HEK293 (cell line): ENCODE results near the gene HNF1A.

ENCODE experiments used
- CTCF ChIA-PET: fragments of 350-600 bp; formaldehyde crosslinking; extraction: SDS; loops from one replicate; lab custom pipeline; 2021; ENCODE audit warnings: antibody characterized with exemption; lab: Yijun Ruan, JAX
- POLR2A ChIA-PET: fragments of 300-600 bp; formaldehyde crosslinking; extraction: SDS; loops from one replicate; lab custom pipeline; 2020; ENCODE audit warnings: antibody characterized with exemption, inconsistent platforms; lab: Yijun Ruan, JAX
- H3K27ac ChIP-seq: fragments of 200-500 bp; sonication (Bioruptor generic); 2 replicates; pipeline ENCODE4 v1.5.1; 2014; ENCODE audit warnings: low read depth, low read length, control low read depth, inconsistent platforms; ENCODE audit errors: extremely low read depth
- H3K36me3 ChIP-seq, 2 experiments: fragments of 200-500 bp in 1 of 2; sonication (Bioruptor generic) in 1 of 2; 1 replicate in 1 of 2; 2 replicates in 1 of 2; pipeline ENCODE4 v1.5.1; 2014 to 2017; ENCODE audit warnings: inconsistent platforms in 2 of 2, low read length in 2 of 2; ENCODE audit not compliant: control insufficient read depth in 2 of 2, insufficient read depth in 1 of 2
- H3K4me1 ChIP-seq: fragments of 200-500 bp; sonication (Bioruptor generic); 2 replicates; pipeline ENCODE4 v1.5.1; 2014; ENCODE audit warnings: mild to moderate bottlenecking, low read length, inconsistent platforms; ENCODE audit not compliant: control insufficient read depth, insufficient read depth
- H3K4me3 ChIP-seq: 2 replicates; pipeline ENCODE4 v1.5.1; 2011; ENCODE audit warnings: low read depth, mild to moderate bottlenecking, control low read depth, low read length, moderate library complexity
- H3K9me3 ChIP-seq: fragments of 200-500 bp; sonication (Bioruptor generic); 2 replicates; pipeline ENCODE4 v1.5.1; 2014; ENCODE audit warnings: low read depth, low read length, inconsistent platforms; ENCODE audit not compliant: control insufficient read depth, insufficient read depth
- GLIS1 ChIP-seq: fragments of 450-650 bp; formaldehyde crosslinking; IDR thresholded peaks from 2 replicates; pipeline ENCODE4 v1.5.1; 2016; ENCODE audit warnings: missing biosample characterization, missing genetic modification characterization
- GLIS2 ChIP-seq: fragments of 450-650 bp; formaldehyde crosslinking; IDR thresholded peaks from 2 replicates; pipeline ENCODE4 v1.5.1; 2016; ENCODE audit warnings: missing biosample characterization, missing genetic modification characterization
- SALL2 ChIP-seq: fragments of 450-650 bp; formaldehyde crosslinking; IDR thresholded peaks from 2 replicates; pipeline ENCODE4 v1.5.0; 2017; ENCODE audit warnings: missing biosample characterization, mild to moderate bottlenecking, missing genetic modification characterization, borderline replicate concordance
- SCRT2 ChIP-seq: fragments of 450-650 bp; formaldehyde crosslinking; IDR thresholded peaks from 2 replicates; pipeline ENCODE4 v1.5.1; 2016; ENCODE audit warnings: missing biosample characterization, missing genetic modification characterization
- ZFP69B ChIP-seq: fragments of 450-650 bp; formaldehyde crosslinking; IDR thresholded peaks from 2 replicates; pipeline ENCODE4 v1.5.1; 2016; ENCODE audit warnings: missing biosample characterization, missing genetic modification characterization
- ZIC2 ChIP-seq: fragments of 450-650 bp; formaldehyde crosslinking; IDR thresholded peaks from 2 replicates; pipeline ENCODE4 v1.5.1; 2016; ENCODE audit warnings: missing biosample characterization, missing genetic modification characterization
- ZNF133 ChIP-seq: fragments of 450-650 bp; formaldehyde crosslinking; IDR thresholded peaks from 2 replicates; pipeline ENCODE4 v1.5.1; 2016; ENCODE audit warnings: missing biosample characterization, missing genetic modification characterization
- ZNF169 ChIP-seq: fragments of 450-650 bp; formaldehyde crosslinking; IDR thresholded peaks from 2 replicates; pipeline ENCODE4 v1.5.1; 2016; ENCODE audit warnings: missing biosample characterization, missing genetic modification characterization
- ZNF239 ChIP-seq: fragments of 450-650 bp; formaldehyde crosslinking; IDR thresholded peaks from 2 replicates; pipeline ENCODE4 v1.5.1; 2016; ENCODE audit warnings: missing biosample characterization, missing genetic modification characterization
- ZNF324 ChIP-seq: fragments of 450-650 bp; formaldehyde crosslinking; IDR thresholded peaks from 2 replicates; pipeline ENCODE4 v1.5.1; 2016; ENCODE audit warnings: missing biosample characterization, missing genetic modification characterization
- ZNF529 ChIP-seq: fragments of 450-650 bp; formaldehyde crosslinking; IDR thresholded peaks from 2 replicates; pipeline ENCODE4 v1.5.1; 2017; ENCODE audit warnings: missing genetic modification characterization, missing biosample characterization; ENCODE audit not compliant: insufficient replicate concordance
- ZNF548 ChIP-seq: fragments of 450-650 bp; formaldehyde crosslinking; IDR thresholded peaks from 2 replicates; pipeline ENCODE4 v1.5.1; 2016; ENCODE audit warnings: missing biosample characterization, missing genetic modification characterization
- ZNF600 ChIP-seq: fragments of 450-650 bp; formaldehyde crosslinking; IDR thresholded peaks from 2 replicates; pipeline ENCODE4 v1.5.1; 2016; ENCODE audit warnings: missing biosample characterization, missing genetic modification characterization
- ZNF629 ChIP-seq: fragments of 450-650 bp; formaldehyde crosslinking; IDR thresholded peaks from 2 replicates; pipeline ENCODE4 v1.5.1; 2017; ENCODE audit warnings: missing biosample characterization, missing genetic modification characterization
- ZNF670 ChIP-seq: fragments of 450-650 bp; formaldehyde crosslinking; IDR thresholded peaks from 2 replicates; pipeline ENCODE4 v1.5.1; 2016; ENCODE audit warnings: missing biosample characterization, missing genetic modification characterization, low read depth
- ZNF837 ChIP-seq: fragments of 450-650 bp; formaldehyde crosslinking; IDR thresholded peaks from 2 replicates; pipeline ENCODE4 v1.5.1; 2016; ENCODE audit warnings: missing biosample characterization, missing genetic modification characterization
- TF ChIP-seq, protein P1 (sequence below): fragments of 450-650 bp; formaldehyde crosslinking; IDR thresholded peaks from 2 replicates; pipeline ENCODE4 v1.5.1; 2016; ENCODE audit warnings: missing biosample characterization, missing genetic modification characterization, borderline replicate concordance
- TF ChIP-seq, protein P2 (sequence below): IDR thresholded peaks from 2 replicates; pipeline ENCODE4 v1.6.1; 2011; ENCODE audit warnings: mild to moderate bottlenecking, low read depth, low read length, borderline replicate concordance
- TF ChIP-seq, protein P3 (sequence below): fragments of 450-650 bp; formaldehyde crosslinking; IDR thresholded peaks from 2 replicates; pipeline ENCODE4 v1.5.1; 2016; ENCODE audit warnings: missing biosample characterization, missing genetic modification characterization, borderline replicate concordance

Gene HNF1A

DNA sequence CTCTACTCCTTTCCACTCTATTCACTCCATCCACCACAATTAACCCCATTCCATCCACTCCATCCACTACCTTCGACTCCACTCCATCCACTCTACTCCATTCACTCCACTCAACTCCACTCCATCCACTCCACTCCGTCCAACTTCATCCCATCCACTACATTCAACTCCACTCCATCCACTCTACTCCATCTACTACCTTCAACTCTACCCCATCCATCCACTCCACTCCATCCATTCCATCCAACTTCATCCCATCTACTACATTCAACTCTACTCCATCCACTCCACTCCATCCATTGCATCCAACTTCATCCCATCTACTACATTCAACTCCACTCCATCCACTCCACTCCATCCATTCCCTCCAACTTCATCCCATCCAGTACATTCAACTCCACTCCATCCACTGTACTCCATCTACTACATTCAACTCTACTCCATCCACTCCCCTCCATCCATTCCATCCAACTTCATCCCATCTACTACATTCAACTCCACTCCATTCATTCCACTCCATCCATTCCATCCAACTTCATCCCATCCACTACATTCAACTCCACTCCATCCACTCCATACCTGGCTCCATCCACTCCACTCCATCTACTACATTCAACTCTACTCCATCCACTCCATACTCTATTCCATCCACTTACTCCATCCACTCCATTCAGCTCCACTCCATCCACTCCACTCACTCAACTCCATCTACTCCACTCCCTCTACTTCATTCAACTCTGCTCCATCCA, 16.4 kb downstream of the HNF1A start (continued):
- TF ChIP-seq SALL2 (no peak), ZNF169 (tag by site-specific recombination) (0 out of 2 replicates have a peak, but pooled peaks have one; percentile 38), ZNF837 (tag by site-specific recombination) (no peak)
- TF ChIP-seq, protein P1, sequence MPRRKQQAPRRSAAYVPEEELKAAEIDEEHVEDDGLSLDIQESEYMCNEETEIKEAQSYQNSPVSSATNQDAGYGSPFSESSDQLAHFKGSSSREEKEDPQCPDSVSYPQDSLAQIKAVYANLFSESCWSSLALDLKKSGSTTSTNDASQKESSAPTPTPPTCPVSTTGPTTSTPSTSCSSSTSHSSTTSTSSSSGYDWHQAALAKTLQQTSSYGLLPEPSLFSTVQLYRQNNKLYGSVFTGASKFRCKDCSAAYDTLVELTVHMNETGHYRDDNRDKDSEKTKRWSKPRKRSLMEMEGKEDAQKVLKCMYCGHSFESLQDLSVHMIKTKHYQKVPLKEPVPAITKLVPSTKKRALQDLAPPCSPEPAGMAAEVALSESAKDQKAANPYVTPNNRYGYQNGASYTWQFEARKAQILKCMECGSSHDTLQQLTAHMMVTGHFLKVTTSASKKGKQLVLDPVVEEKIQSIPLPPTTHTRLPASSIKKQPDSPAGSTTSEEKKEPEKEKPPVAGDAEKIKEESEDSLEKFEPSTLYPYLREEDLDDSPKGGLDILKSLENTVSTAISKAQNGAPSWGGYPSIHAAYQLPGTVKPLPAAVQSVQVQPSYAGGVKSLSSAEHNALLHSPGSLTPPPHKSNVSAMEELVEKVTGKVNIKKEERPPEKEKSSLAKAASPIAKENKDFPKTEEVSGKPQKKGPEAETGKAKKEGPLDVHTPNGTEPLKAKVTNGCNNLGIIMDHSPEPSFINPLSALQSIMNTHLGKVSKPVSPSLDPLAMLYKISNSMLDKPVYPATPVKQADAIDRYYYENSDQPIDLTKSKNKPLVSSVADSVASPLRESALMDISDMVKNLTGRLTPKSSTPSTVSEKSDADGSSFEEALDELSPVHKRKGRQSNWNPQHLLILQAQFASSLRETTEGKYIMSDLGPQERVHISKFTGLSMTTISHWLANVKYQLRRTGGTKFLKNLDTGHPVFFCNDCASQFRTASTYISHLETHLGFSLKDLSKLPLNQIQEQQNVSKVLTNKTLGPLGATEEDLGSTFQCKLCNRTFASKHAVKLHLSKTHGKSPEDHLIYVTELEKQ: no peak

DNA sequence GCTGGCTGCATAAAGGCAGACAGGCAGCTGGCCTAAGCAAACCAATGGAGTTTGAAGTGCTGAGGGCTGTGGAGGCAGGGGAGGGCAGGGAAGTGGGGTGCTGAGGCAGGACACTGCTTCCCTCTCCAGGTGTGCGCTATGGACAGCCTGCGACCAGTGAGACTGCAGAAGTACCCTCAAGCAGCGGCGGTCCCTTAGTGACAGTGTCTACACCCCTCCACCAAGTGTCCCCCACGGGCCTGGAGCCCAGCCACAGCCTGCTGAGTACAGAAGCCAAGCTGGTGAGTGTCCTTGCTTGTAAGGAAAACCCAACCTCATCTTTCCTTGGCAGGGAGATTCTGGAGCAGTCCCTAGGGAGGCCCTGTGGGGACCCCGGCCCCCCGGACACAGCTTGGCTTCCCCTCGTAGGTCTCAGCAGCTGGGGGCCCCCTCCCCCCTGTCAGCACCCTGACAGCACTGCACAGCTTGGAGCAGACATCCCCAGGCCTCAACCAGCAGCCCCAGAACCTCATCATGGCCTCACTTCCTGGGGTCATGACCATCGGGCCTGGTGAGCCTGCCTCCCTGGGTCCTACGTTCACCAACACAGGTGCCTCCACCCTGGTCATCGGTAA, 17.9 kb downstream of the HNF1A start:
- no peak overlapping the region for H3K27ac ChIP-seq
- H3K4me1 ChIP-seq: no peaks in the 10 kb centered on the region
- CTCF ChIA-PET: no interaction called here
- no peaks in the 10 kb centered on the region for H3K9me3 ChIP-seq
- H3K36me3 ChIP-seq: peaks cover 0 to 8% of the 10 kb centered on the region in 2 experiments; a peak in 1 of 3 replicates
- POLR2A ChIA-PET: interaction anchor here (1.2 kb wide), 1 partner anchor 14 kb away, joined by 3 read pairs; no protein-coding TSS in a partner anchor
- no peak for TF ChIP-seq ZNF600 (tag by site-specific recombination)
- peak; percentile 17; the same call in 1 of the 2 replicates for TF ChIP-seq GLIS1 (tag by site-specific recombination)
- H3K4me3 ChIP-seq: no peak overlapping the region

DNA sequence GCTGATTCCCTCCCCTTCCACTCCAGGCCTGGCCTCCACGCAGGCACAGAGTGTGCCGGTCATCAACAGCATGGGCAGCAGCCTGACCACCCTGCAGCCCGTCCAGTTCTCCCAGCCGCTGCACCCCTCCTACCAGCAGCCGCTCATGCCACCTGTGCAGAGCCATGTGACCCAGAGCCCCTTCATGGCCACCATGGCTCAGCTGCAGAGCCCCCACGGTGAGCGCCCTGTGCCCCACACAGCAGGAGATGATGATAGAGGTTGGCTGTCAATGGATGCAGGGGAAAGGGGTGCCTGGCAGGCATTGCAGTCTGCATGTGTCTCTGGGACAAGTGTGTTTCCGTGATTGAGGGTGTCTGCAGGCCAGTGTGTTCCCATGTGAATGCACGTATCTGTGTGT, 19.1 kb downstream of the HNF1A start:
- no peak for TF ChIP-seq ZNF133 (tag by site-specific recombination)
- TF ChIP-seq GLIS2 (tag by site-specific recombination): no peak
- TF ChIP-seq SCRT2 (tag by site-specific recombination): no peak
- no peak for TF ChIP-seq ZFP69B (tag by site-specific recombination)
- peak; percentile 86 for TF ChIP-seq ZIC2 (tag by site-specific recombination)
- Histone ChIP-seq H3K9me3 (no peaks in the 10 kb centered on the region), H3K4me1 (no peaks in the 10 kb centered on the region), H3K27ac (no peak overlapping the region), H3K36me3 (peaks cover under 1 to 20% of the 10 kb centered on the region in 2 experiments; a peak in 2 of 3 replicates), H3K4me3 (no peak overlapping the region)
- ChIA-PET CTCF (interaction anchor here (0.7 kb wide), 1 partner anchor 777 kb away, joined by 3 read pairs; no protein-coding TSS in a partner anchor), POLR2A (no interaction called here)

DNA sequence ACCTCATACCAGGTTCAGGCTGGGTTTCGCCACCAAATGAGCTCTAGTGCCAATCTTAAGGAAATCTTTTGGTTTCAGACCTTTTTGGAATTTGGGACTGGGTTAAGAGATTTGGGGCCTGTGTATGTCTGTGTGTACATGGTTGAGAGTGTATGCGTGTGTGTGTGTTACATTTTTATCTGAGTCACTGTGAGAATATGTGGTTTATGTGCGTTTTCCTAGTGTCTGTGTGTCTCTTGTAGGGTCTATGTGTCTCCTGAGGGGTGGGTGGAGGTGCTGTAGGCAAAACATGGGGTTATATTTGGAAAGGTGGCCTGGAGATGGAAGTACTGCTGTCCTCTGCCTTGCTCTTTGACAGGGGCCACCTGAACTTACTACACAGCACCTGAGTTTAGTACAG, 20.1 kb downstream of the HNF1A start:
- CTCF ChIA-PET: no interaction called here
- no peak overlapping the region for H3K4me3 ChIP-seq
- H3K9me3 ChIP-seq: no peaks in the 10 kb centered on the region
- POLR2A ChIA-PET: no interaction called here
- H3K4me1 ChIP-seq: no peaks in the 10 kb centered on the region
- H3K36me3 ChIP-seq: peaks cover 9 to 29% of the 10 kb centered on the region in 2 experiments; a peak in 2 of 3 replicates
- H3K27ac ChIP-seq: no peak overlapping the region
- TF ChIP-seq, protein P1: no peak
- no peak for TF ChIP-seq ZNF629 (tag by site-specific recombination)
- no peak for TF ChIP-seq ZNF548 (tag by site-specific recombination)
- TF ChIP-seq ZNF324: no peak
- no peak for TF ChIP-seq ZNF529 (tag by site-specific recombination)
- TF ChIP-seq ZNF239 (tag by site-specific recombination): no peak
- TF ChIP-seq, protein P2, sequence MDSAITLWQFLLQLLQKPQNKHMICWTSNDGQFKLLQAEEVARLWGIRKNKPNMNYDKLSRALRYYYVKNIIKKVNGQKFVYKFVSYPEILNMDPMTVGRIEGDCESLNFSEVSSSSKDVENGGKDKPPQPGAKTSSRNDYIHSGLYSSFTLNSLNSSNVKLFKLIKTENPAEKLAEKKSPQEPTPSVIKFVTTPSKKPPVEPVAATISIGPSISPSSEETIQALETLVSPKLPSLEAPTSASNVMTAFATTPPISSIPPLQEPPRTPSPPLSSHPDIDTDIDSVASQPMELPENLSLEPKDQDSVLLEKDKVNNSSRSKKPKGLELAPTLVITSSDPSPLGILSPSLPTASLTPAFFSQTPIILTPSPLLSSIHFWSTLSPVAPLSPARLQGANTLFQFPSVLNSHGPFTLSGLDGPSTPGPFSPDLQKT: no peak
- TF ChIP-seq, protein P3, sequence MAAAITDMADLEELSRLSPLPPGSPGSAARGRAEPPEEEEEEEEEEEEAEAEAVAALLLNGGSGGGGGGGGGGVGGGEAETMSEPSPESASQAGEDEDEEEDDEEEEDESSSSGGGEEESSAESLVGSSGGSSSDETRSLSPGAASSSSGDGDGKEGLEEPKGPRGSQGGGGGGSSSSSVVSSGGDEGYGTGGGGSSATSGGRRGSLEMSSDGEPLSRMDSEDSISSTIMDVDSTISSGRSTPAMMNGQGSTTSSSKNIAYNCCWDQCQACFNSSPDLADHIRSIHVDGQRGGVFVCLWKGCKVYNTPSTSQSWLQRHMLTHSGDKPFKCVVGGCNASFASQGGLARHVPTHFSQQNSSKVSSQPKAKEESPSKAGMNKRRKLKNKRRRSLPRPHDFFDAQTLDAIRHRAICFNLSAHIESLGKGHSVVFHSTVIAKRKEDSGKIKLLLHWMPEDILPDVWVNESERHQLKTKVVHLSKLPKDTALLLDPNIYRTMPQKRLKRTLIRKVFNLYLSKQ (tag by site-specific recombination): no peak
- no peak for TF ChIP-seq ZNF670
